GM10847 (cell line): ENCODE data around the gene LGMN.

Experiments
- POLR2A ChIP-seq: IDR thresholded peaks from 2 replicates; pipeline ENCODE4 v1.6.1; 2011; ENCODE audit not compliant: insufficient read length; ENCODE audit errors: extremely low read depth

Gene LGMN

GRCh38 chr14:92688434-92689375 lies 59.7 kb downstream of the LGMN start:
- no peak for TF ChIP-seq POLR2A

- no peak for TF ChIP-seq POLR2A
These were observed 60.6 kb downstream of the LGMN start for GRCh38 chr14:92687681-92688433.

GRCh38 chr14:92686900-92687427 lies 61.5 kb downstream of the LGMN start:
- no peak for TF ChIP-seq POLR2A

- TF ChIP-seq POLR2A = no peak
These were observed 62.0 kb downstream of the LGMN start for GRCh38 chr14:92686411-92686899.

DNA sequence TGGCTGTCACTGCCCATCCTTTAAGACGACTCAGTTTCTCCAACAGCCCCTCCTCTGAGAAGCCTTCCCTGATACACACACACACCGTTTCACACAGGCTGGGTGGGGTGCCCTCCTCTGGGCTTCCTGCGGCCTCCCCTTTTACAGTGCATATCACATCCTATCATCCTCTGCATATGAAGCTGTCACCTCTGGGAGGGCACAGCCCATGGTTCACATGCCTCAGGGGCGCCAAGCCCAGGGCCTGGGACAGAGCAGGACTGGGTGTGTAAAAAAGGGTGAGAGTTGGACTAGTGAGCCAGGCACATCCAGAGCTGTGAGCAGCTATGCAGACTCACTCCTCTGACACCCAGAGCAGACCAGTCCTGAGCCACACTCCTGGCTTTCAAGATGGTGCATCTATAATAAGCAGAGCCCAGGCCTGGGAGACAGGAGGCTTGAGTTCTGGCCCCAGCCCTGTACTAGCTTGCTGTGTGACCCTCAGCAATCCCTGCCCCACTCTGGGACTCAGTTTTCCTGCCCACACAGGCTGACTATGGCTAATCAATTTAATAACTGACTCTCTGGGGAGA lies 62.6 kb downstream of the LGMN start:
- TF ChIP-seq POLR2A = no peak

DNA sequence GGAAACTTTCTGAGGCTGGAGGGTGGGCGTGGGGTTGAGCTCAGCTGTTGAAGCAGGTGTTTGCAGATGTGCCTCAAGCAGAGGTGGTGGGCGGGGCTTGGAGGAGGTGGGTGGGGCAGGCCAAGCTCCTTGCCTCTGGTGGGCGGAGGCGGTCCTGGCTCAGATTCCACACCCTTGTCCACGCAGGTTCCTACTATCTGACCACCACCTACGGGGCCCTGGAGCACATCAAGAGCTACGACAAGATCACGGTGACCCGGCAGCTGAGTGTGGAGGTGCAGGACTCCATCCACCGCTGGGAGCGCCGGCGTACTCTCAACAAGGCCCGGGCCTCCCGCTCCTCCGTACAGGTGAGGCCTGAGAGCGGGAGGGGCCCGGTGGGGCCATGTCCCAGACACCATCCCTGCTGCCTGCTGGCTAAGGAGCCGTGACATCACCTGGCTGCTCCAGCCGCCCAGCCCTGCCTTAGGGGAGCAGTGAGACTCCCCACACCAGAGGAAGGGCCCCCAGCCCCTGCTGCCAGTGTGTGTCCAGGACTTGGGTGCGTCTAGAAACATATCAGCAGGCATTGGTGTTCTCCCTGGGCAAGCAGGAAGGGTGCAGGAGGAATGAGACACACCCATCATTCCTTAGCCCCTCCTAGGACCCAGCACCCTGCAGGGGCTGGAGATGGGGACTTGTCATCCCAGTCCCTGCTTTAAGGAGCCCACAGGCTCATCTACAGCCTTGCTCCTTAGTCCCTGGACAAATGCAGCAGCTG lies 63.4 kb downstream of the LGMN start:
- no peak for TF ChIP-seq POLR2A

- TF ChIP-seq POLR2A = no peak
These were observed 65.4 kb downstream of the LGMN start for GRCh38 chr14:92683041-92683440.

DNA sequence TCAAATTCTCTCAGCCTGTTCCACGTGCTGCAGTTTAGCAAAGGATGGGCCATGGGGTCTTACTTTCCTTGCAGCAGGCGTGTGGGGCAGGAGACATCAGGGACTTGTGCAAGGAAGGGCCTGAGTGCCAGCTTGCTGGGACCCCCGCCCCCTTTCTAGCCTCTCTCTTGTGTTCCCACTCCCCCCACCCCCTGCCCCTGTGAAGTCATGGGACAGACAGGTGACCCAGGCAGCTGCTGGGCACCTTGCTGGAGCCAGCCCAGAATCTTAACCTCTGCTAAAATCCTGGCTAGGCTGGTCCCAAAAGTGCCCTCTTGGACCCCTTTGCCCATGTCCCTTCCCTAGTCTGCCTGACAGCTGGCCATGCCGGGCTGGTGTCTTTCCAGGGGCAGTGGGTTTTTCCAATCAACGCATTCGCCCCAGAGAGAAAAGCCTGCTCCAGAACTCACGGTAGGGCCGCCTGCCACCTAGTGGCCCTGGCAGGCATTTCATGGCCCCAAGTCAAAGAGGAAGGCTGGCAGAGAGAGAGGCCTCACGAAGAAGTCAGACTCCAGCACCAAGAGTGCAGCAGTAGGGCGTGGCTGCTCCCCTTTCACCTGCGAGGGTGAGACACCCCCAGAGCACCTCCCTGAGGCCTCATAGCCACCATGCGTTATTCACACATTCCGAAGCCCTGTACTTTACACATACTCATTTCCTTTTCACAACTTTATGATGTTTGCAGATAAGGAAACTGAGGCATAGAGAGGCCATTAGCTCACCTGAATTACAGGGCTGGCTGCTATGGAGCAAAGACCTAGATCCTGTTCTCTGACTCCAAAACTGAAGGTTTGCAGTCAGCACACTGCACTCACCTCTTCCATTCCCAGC lies 67.4 kb downstream of the LGMN start:
- no peak for TF ChIP-seq POLR2A

GRCh38 chr14:92679246-92679645 lies 69.2 kb downstream of the LGMN start:
- no peak for TF ChIP-seq POLR2A

DNA sequence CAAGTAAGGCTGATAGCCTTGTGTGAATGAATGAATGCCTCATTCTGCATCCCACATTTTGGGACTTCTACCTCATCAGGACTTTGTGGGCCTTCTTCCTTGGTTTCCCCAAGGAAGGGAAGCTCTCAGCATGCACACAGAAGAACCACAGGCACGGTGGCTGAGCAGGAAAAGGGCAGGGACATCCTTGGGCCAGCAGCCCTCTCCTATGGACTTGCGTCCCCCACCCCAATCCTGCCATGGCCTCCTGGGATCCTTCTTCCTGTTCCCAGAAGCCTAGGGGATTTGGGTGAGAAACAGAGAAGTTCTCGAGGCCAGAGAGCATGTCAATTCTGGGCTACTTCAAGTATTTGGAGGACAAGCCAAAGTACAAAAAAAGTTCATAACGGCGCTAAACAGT lies 69.7 kb downstream of the LGMN start:
- no peak for TF ChIP-seq POLR2A

GRCh38 chr14:92677955-92678354 lies 70.5 kb downstream of the LGMN start:
- TF ChIP-seq POLR2A = no peak

DNA sequence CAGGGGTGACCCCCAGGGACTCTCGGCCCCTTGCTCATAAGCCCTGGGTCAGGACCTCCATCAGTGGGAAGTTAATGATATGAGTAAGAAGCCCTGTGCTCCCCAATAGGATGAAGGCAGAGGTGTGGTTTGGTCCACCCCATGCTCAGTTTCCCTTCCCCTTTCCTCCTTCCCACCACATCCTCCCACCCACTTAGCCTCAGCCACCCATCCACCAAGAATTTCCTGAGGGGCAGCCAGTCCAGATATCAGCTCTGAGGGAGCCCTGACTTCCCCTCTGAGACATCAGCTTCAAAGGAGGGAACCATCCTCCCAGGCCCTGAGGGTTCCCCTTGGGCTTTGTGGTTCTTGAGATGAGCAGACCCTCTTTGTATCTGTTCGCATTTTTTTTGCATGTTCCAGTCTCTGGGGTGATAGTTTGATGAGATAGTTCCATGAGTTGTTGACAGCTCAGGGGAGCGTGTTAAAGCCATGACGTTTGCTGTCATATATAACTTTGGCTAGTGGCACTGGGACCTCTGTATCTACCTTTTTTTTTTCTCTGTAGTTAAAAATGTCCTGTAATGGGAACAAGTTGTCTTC lies 71.2 kb downstream of the LGMN start:
- TF ChIP-seq POLR2A = no peak

GRCh38 chr14:92676403-92677086 lies 71.9 kb downstream of the LGMN start:
- no peak for TF ChIP-seq POLR2A
